ENCODE data around the gene STPG4.

- TF ChIP-seq CTCF (conservative IDR thresholded peaks at IDR 0.05) (no peak), ZFX (IDR thresholded peaks at IDR 0.05) (no peak)
These were observed 12.0 kb upstream of the STPG4 start for GRCh38 chr2:47167149-47167548.
